ENCODE measurements around the gene D2HGDH. TPM values are rescaled to one million over a fixed set of nuclear protein-coding genes. Genes with fewer than 3 reads are reported as not detected.
"Not testable (repeated sequence)": the region's sequence is repeated elsewhere in the genome, so short reads cannot be mapped to it uniquely, and the experiment has no call there.

The D2HGDH gene
- total RNA-seq, 1 donor from 2014 or later, result 36.5 TPM

GRCh38 chr2:241797441-241798080, 63.1 kb downstream of the D2HGDH start:
- Mint-ChIP-seq H3K27me3 (ENCODE audit: low read depth) (no peaks in the 10 kb centered on the region), H3K9me3 (peaks cover 4% of the 10 kb centered on the region), H3K36me3 (ENCODE audit: low read depth) (no peaks in the 10 kb centered on the region), H3K27ac (no peak overlapping the region), H3K4me1 (ENCODE audit: low read depth) (no peaks in the 10 kb centered on the region), H3K4me3 (ENCODE audit: low read depth) (no peak overlapping the region)
- no peak for DNase-seq (ENCODE audit: low spot score)
- intact Hi-C loops (cut with micrococcal nuclease), result loop anchor here (2.0 kb wide), 1 partner anchor 15 kb away; no protein-coding TSS in a partner anchor

GRCh38 chr2:241798081-241798630, 63.7 kb downstream of the D2HGDH start:
- peaks cover 4% of the 10 kb centered on the region for H3K9me3 Mint-ChIP-seq
- no peak for DNase-seq (ENCODE audit: low spot score)
- intact Hi-C loops (cut with micrococcal nuclease), result no loop called here
- H3K36me3 Mint-ChIP-seq (ENCODE audit: low read depth), result no peaks in the 10 kb centered on the region
- H3K4me1 Mint-ChIP-seq (ENCODE audit: low read depth), result no peaks in the 10 kb centered on the region
- H3K27me3 Mint-ChIP-seq (ENCODE audit: low read depth), result no peaks in the 10 kb centered on the region
- no peak overlapping the region for H3K4me3 Mint-ChIP-seq (ENCODE audit: low read depth)
- H3K27ac Mint-ChIP-seq, result no peak overlapping the region

GRCh38 chr2:241798631-241799521, 64.4 kb downstream of the D2HGDH start:
- Mint-ChIP-seq H3K27me3 (ENCODE audit: low read depth) (peaks cover 2% of the 10 kb centered on the region), H3K36me3 (ENCODE audit: low read depth) (no peaks in the 10 kb centered on the region), H3K4me3 (ENCODE audit: low read depth) (no peak overlapping the region), H3K4me1 (ENCODE audit: low read depth) (peaks cover 3% of the 10 kb centered on the region), H3K27ac (no peak overlapping the region), H3K9me3 (no peaks in the 10 kb centered on the region)
- intact Hi-C loops (cut with micrococcal nuclease), result no loop called here
- DNase-seq (ENCODE audit: low spot score), result no peak

GRCh38 chr2:241799522-241800197, 65.2 kb downstream of the D2HGDH start:
- H3K27ac Mint-ChIP-seq, result no peak overlapping the region
- H3K9me3 Mint-ChIP-seq, result no peaks in the 10 kb centered on the region
- DNase-seq (ENCODE audit: low spot score), result no peak
- H3K4me3 Mint-ChIP-seq (ENCODE audit: low read depth), result no peak overlapping the region
- H3K36me3 Mint-ChIP-seq (ENCODE audit: low read depth), result no peaks in the 10 kb centered on the region
- peaks cover 2% of the 10 kb centered on the region for H3K27me3 Mint-ChIP-seq (ENCODE audit: low read depth)
- intact Hi-C loops (cut with micrococcal nuclease), result loop anchor here (5.0 kb wide), 1 partner anchor 43 kb away; no protein-coding TSS in a partner anchor
- peaks cover 5% of the 10 kb centered on the region for H3K4me1 Mint-ChIP-seq (ENCODE audit: low read depth)

DNA sequence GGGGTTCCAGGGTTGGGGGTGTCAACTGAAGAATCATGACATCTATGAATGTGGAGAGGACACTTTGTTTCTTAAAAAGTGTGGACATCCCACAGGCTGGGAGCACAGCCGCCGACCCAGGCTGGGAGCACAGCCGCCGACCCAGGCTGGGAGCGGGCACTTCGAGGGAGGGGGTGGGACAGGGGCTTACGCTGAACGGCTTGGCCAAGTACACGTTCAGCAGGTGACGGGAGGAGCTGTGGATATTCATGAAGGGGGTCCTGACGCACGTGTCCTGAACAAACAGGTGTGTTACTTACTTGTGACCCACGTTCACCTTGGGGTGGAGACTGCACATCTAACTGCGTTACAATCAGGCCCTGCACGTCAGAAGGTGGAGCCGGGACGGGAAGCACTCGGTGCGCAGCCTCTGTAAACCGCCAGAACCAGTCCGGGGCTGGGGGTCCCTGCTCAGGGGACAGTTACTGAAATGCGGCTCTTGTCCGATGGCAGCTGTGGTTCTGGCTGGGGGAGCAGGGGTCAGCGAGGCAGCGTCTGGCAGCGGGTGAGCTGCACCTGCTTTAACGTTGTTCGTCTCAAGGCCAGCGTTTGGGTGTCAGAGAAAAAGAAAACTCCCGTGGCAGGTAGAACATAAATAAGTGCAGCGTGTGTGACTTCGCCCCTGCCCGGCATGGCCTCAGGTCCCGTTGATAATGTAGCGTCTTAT, 65.9 kb downstream of the D2HGDH start:
- not testable (repeated sequence) for H3K27ac Mint-ChIP-seq; H3K9me3 Mint-ChIP-seq; H3K36me3 Mint-ChIP-seq (ENCODE audit: low read depth); H3K4me3 Mint-ChIP-seq (ENCODE audit: low read depth); H3K4me1 Mint-ChIP-seq (ENCODE audit: low read depth); DNase-seq (ENCODE audit: low spot score); H3K27me3 Mint-ChIP-seq (ENCODE audit: low read depth)
- intact Hi-C loops (cut with micrococcal nuclease), result loop anchor here (5.0 kb wide), 1 partner anchor 42 kb away; no protein-coding TSS in a partner anchor

DNA sequence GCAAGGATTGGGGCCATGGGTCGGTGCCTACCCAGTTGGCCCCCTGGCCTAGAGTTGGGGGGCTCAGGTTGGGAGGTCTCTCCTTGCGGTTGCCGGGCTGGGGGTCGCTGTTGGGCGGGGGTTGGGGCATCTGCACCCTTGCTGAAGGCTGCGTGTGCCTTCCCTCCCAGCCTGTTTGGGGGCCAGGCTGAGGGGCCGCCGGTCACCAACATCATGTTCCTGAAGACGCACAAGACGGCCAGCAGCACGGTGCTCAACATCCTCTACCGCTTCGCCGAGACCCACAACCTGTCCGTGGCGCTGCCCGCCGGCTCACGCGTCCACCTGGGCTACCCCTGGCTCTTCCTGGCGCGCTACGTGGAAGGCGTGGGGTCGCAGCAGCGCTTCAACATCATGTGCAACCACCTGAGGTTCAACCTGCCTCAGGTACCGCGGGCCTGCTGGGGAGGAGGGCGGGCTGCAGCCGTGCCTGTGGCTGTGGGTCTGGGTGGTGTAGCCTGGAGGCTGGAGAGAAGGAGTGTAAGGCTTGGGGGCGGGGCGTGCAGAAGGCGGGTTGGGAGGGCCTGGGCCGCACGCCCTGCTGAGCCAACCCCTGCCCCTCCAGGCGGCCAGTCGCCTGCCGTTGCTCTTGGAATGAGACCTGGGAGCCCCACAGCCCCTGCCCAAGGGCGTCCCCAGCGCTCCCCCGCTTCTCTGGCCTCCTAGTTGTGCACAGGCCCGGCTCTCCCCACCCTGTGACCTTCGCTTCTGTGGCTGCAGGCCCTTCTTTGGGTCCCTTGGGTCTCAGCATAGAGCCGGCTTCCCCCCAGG, 67.4 kb downstream of the D2HGDH start:
- DNase-seq (ENCODE audit: low spot score), result no peak
- intact Hi-C loops (cut with micrococcal nuclease), result loop anchor here (5.0 kb wide), 1 partner anchor 40 kb away; no protein-coding TSS in a partner anchor
- H3K4me1 Mint-ChIP-seq (ENCODE audit: low read depth), result peaks cover 9% of the 10 kb centered on the region

GRCh38 chr2:241802421-241803318, 68.2 kb downstream of the D2HGDH start:
- H3K36me3 Mint-ChIP-seq (ENCODE audit: low read depth), result no peaks in the 10 kb centered on the region
- intact Hi-C loops (cut with micrococcal nuclease), result loop anchor here (5.0 kb wide), 1 partner anchor 40 kb away; no protein-coding TSS in a partner anchor
- no peak for DNase-seq (ENCODE audit: low spot score)
- H3K4me3 Mint-ChIP-seq (ENCODE audit: low read depth), result no peak overlapping the region
- no peaks in the 10 kb centered on the region for H3K9me3 Mint-ChIP-seq
- no peak overlapping the region for H3K27ac Mint-ChIP-seq
- H3K4me1 Mint-ChIP-seq (ENCODE audit: low read depth), result peaks cover 9% of the 10 kb centered on the region
- peaks cover 2% of the 10 kb centered on the region for H3K27me3 Mint-ChIP-seq (ENCODE audit: low read depth)

More for the DNA sequence above, 67.4 kb downstream of the D2HGDH start:
- H3K27me3 Mint-ChIP-seq (ENCODE audit: low read depth), result peaks cover 2% of the 10 kb centered on the region
- H3K4me3 Mint-ChIP-seq (ENCODE audit: low read depth), result no peak overlapping the region
- H3K9me3 Mint-ChIP-seq, result no peaks in the 10 kb centered on the region
- no peaks in the 10 kb centered on the region for H3K36me3 Mint-ChIP-seq (ENCODE audit: low read depth)
- no peak overlapping the region for H3K27ac Mint-ChIP-seq

- Mint-ChIP-seq H3K4me3 (ENCODE audit: low read depth) (peak overlapping the region; percentile 66), H3K4me1 (ENCODE audit: low read depth) (peaks cover 9% of the 10 kb centered on the region), H3K9me3 (no peaks in the 10 kb centered on the region), H3K27ac (peak overlapping the region; percentile 9), H3K27me3 (ENCODE audit: low read depth) (peaks cover 2% of the 10 kb centered on the region), H3K36me3 (ENCODE audit: low read depth) (no peaks in the 10 kb centered on the region)
- intact Hi-C loops (cut with micrococcal nuclease), result loop anchor here (5.0 kb wide), 1 partner anchor 39 kb away; no protein-coding TSS in a partner anchor
- peak; percentile 46 for DNase-seq (ENCODE audit: low spot score)
These were observed 69.2 kb downstream of the D2HGDH start for GRCh38 chr2:241803387-241804325.

- H3K36me3 Mint-ChIP-seq (ENCODE audit: low read depth), result no peaks in the 10 kb centered on the region
- H3K27me3 Mint-ChIP-seq (ENCODE audit: low read depth), result peaks cover 2% of the 10 kb centered on the region
- intact Hi-C loops (cut with micrococcal nuclease), result loop anchor here (5.0 kb wide), 1 partner anchor 38 kb away; no protein-coding TSS in a partner anchor
- DNase-seq (ENCODE audit: low spot score), result no peak
- H3K27ac Mint-ChIP-seq, result no peak overlapping the region
- H3K9me3 Mint-ChIP-seq, result no peaks in the 10 kb centered on the region
- peak overlapping the region; percentile 58 for H3K4me3 Mint-ChIP-seq (ENCODE audit: low read depth)
- H3K4me1 Mint-ChIP-seq (ENCODE audit: low read depth), result peaks cover 9% of the 10 kb centered on the region
These were observed 70.1 kb downstream of the D2HGDH start for GRCh38 chr2:241804326-241805229.
